Immature natural killer cell (primary cell): Measurements from ENCODE around the gene ACAP2. TPM values are rescaled to one million over a fixed set of nuclear protein-coding genes. Genes with fewer than 3 reads are reported as not detected.
"Not testable (repeated sequence)": the region's sequence is repeated elsewhere in the genome, so short reads cannot be mapped to it uniquely, and the experiment has no call there.

ENCODE experiments used
- DNase-seq, 3 donors: peaks; one replicate each; pipeline ENCODE4 v3.0.0; 2022; ENCODE audit warnings: mixed read lengths in 1 of 3
- H3K27ac Mint-ChIP-seq, 6 donors: one replicate each; pipeline ENCODE4 v1.8.0; 2020; ENCODE audit warnings: mixed read lengths in 6 of 6, mild to moderate bottlenecking in 5 of 6, inconsistent platforms in 4 of 6, moderate library complexity in 3 of 6
- H3K27me3 Mint-ChIP-seq, 3 donors: one replicate each; pipeline ENCODE4 v1.8.0; 2020 to 2021; ENCODE audit warnings: low read depth in 3 of 3, mild to moderate bottlenecking in 3 of 3, mixed read lengths in 3 of 3, moderate library complexity in 3 of 3, inconsistent platforms in 1 of 3
- H3K36me3 Mint-ChIP-seq, 3 donors: one replicate each; pipeline ENCODE4 v1.8.0; 2020; ENCODE audit warnings: mixed read lengths in 3 of 3, inconsistent platforms in 2 of 3, mild to moderate bottlenecking in 2 of 3
- H3K4me1 Mint-ChIP-seq, 2 donors: one replicate each; pipeline ENCODE4 v1.8.0; 2020; ENCODE audit warnings: inconsistent platforms in 2 of 2, mild to moderate bottlenecking in 2 of 2, mixed read lengths in 2 of 2, moderate library complexity in 1 of 2
- H3K4me3 Mint-ChIP-seq, 5 donors: one replicate each; pipeline ENCODE4 v1.8.0; 2020; ENCODE audit warnings: mild to moderate bottlenecking in 5 of 5, mixed read lengths in 5 of 5, inconsistent platforms in 3 of 5, moderate library complexity in 3 of 5
- H3K9me3 Mint-ChIP-seq, 6 donors: one replicate each; pipeline ENCODE4 v1.8.0; 2020; ENCODE audit warnings: mild to moderate bottlenecking in 6 of 6, mixed read lengths in 6 of 6, inconsistent platforms in 4 of 6, moderate library complexity in 3 of 6
- polyA plus RNA-seq, 3 donors: library from polyadenylated mRNA; unstranded; fragments of 300-500 nt; fragmentation: Illumina TruSeq; gene quantifications; one replicate each; pipeline ENCODE4 v1.2.3, GENCODE V29; 2021

ACAP2 gene
- polyA plus RNA-seq, 3 donors from 2014 or later = 41.0 to 74.1 (median 53.0) TPM

GRCh38 chr3:195438371-195438770 is 4.4 kb downstream of the ACAP2 start:
- Mint-ChIP-seq H3K4me3 (peak overlapping the region in 2 of 5 donors; percentile 3 to 35), H3K27ac (no peak overlapping the region), H3K9me3 (no peaks in the 10 kb centered on the region), H3K36me3 (no peaks in the 10 kb centered on the region), H3K27me3 (peaks cover 2 to 15% (median 4%) of the 10 kb centered on the region in 3 donors), H3K4me1 (peaks cover 68 to 83% of the 10 kb centered on the region in 2 donors)
- no peak for DNase-seq

- H3K27ac Mint-ChIP-seq = peak overlapping the region in 1 of 6 donors; percentile 1
- peaks cover 0 to 2% (median 0%) of the 10 kb centered on the region in 3 donors for H3K27me3 Mint-ChIP-seq
- peak overlapping the region in 4 of 5 donors; percentile 2 to 36 (median 10) for H3K4me3 Mint-ChIP-seq
- H3K36me3 Mint-ChIP-seq = no peaks in the 10 kb centered on the region
- H3K9me3 Mint-ChIP-seq = no peaks in the 10 kb centered on the region
- H3K4me1 Mint-ChIP-seq = peaks cover 66 to 88% of the 10 kb centered on the region in 2 donors
- no peak for DNase-seq
These were observed 17.0 kb downstream of the ACAP2 start for GRCh38 chr3:195425849-195426248.

- H3K9me3 Mint-ChIP-seq = no peaks in the 10 kb centered on the region
- H3K4me1 Mint-ChIP-seq = peaks cover 59 to 88% of the 10 kb centered on the region in 2 donors
- H3K4me3 Mint-ChIP-seq = no peak overlapping the region
- no peaks in the 10 kb centered on the region for H3K36me3 Mint-ChIP-seq
- DNase-seq = no peak
- H3K27ac Mint-ChIP-seq = no peak overlapping the region
- H3K27me3 Mint-ChIP-seq = peaks cover 0 to 2% (median 0%) of the 10 kb centered on the region in 3 donors
These were observed 19.0 kb downstream of the ACAP2 start for GRCh38 chr3:195423818-195424217.

- Mint-ChIP-seq H3K9me3 (no peaks in the 10 kb centered on the region), H3K4me3 (no peak overlapping the region), H3K4me1 (peaks cover 65 to 91% of the 10 kb centered on the region in 2 donors), H3K27ac (no peak overlapping the region), H3K27me3 (peaks cover 0 to 4% (median 0%) of the 10 kb centered on the region in 3 donors), H3K36me3 (no peaks in the 10 kb centered on the region)
- no peak for DNase-seq
These were observed 21.4 kb downstream of the ACAP2 start for GRCh38 chr3:195421400-195421799.

GRCh38 chr3:195416795-195417194 is 26.0 kb downstream of the ACAP2 start:
- no peaks in the 10 kb centered on the region for H3K9me3 Mint-ChIP-seq
- H3K36me3 Mint-ChIP-seq = no peaks in the 10 kb centered on the region
- no peak overlapping the region for H3K4me3 Mint-ChIP-seq
- peak overlapping the region in 3 of 6 donors; percentile 1 to 59 (median 36) for H3K27ac Mint-ChIP-seq
- DNase-seq = no peak
- H3K4me1 Mint-ChIP-seq = peaks cover 67 to 96% of the 10 kb centered on the region in 2 donors
- peaks cover 0 to 2% (median 0%) of the 10 kb centered on the region in 3 donors for H3K27me3 Mint-ChIP-seq

GRCh38 chr3:195411836-195412235 is 31.0 kb downstream of the ACAP2 start:
- Mint-ChIP-seq H3K36me3 (peaks cover 4 to 5% (median 4%) of the 10 kb centered on the region in 3 donors), H3K4me1 (peaks cover 68 to 92% of the 10 kb centered on the region in 2 donors), H3K27ac (no peak overlapping the region), H3K27me3 (peaks cover 0 to 1% (median 1%) of the 10 kb centered on the region in 3 donors), H3K9me3 (no peaks in the 10 kb centered on the region), H3K4me3 (no peak overlapping the region)
- DNase-seq = no peak

- Mint-ChIP-seq H3K4me3 (peak overlapping the region in 2 of 5 donors; percentile 18 to 66), H3K27me3 (peaks cover 0 to 3% (median 1%) of the 10 kb centered on the region in 3 donors), H3K27ac (peak overlapping the region in 3 of 6 donors; percentile 8 to 16 (median 10)), H3K4me1 (peaks cover 70 to 92% of the 10 kb centered on the region in 2 donors), H3K9me3 (no peaks in the 10 kb centered on the region), H3K36me3 (peaks cover 4 to 10% (median 9%) of the 10 kb centered on the region in 3 donors)
- DNase-seq = no peak
These were observed 32.3 kb downstream of the ACAP2 start for GRCh38 chr3:195410546-195410945.

- Mint-ChIP-seq H3K27me3 (peaks cover 0 to 3% (median 1%) of the 10 kb centered on the region in 3 donors), H3K4me1 (peaks cover 53 to 72% of the 10 kb centered on the region in 2 donors), H3K36me3 (peaks cover 4 to 10% (median 9%) of the 10 kb centered on the region in 3 donors), H3K4me3 (peak overlapping the region in 1 of 5 donors; percentile 36), H3K9me3 (no peaks in the 10 kb centered on the region), H3K27ac (peak overlapping the region in 2 of 6 donors; percentile 2 to 30)
- no peak for DNase-seq
These were observed 35.0 kb downstream of the ACAP2 start for GRCh38 chr3:195407531-195408409.

GRCh38 chr3:195405651-195406050 is 37.2 kb downstream of the ACAP2 start:
- Mint-ChIP-seq H3K36me3 (peaks cover 4 to 10% (median 9%) of the 10 kb centered on the region in 3 donors), H3K27me3 (peaks cover 0 to 3% (median 0%) of the 10 kb centered on the region in 3 donors), H3K9me3 (no peaks in the 10 kb centered on the region), H3K4me1 (peaks cover 54 to 64% of the 10 kb centered on the region in 2 donors), H3K4me3 (peak overlapping the region in 1 of 5 donors; percentile 3), H3K27ac (peak overlapping the region in 3 of 6 donors; percentile 0 to 37 (median 32))
- no peak for DNase-seq

GRCh38 chr3:195403841-195404408 is 38.9 kb downstream of the ACAP2 start:
- peaks cover 0 to 3% (median 0%) of the 10 kb centered on the region in 3 donors for H3K27me3 Mint-ChIP-seq
- H3K4me1 Mint-ChIP-seq = peaks cover 46 to 61% of the 10 kb centered on the region in 2 donors
- H3K36me3 Mint-ChIP-seq = peaks cover 4 to 10% (median 9%) of the 10 kb centered on the region in 3 donors

GRCh38 chr3:195403244-195403643 is 39.6 kb downstream of the ACAP2 start:
- peaks cover 46 to 60% of the 10 kb centered on the region in 2 donors for H3K4me1 Mint-ChIP-seq
- peaks cover 0 to 3% (median 0%) of the 10 kb centered on the region in 3 donors for H3K27me3 Mint-ChIP-seq
- no peak overlapping the region for H3K4me3 Mint-ChIP-seq
- peaks cover 4 to 10% (median 9%) of the 10 kb centered on the region in 3 donors for H3K36me3 Mint-ChIP-seq
- DNase-seq = no peak
- H3K9me3 Mint-ChIP-seq = no peaks in the 10 kb centered on the region
- H3K27ac Mint-ChIP-seq = no peak overlapping the region

More at GRCh38 chr3:195403841-195404408, 38.9 kb downstream of the ACAP2 start:
- Mint-ChIP-seq H3K27ac (no peak overlapping the region), H3K4me3 (no peak overlapping the region), H3K9me3 (no peaks in the 10 kb centered on the region)
- DNase-seq = no peak

- no peak overlapping the region for H3K4me3 Mint-ChIP-seq
- DNase-seq = no peak
- peak overlapping the region in 4 of 6 donors; percentile 7 to 58 (median 34) for H3K27ac Mint-ChIP-seq
- H3K4me1 Mint-ChIP-seq = peaks cover 48 to 64% of the 10 kb centered on the region in 2 donors
- H3K27me3 Mint-ChIP-seq = peaks cover 0 to 1% (median 0%) of the 10 kb centered on the region in 3 donors
- no peaks in the 10 kb centered on the region for H3K9me3 Mint-ChIP-seq
- H3K36me3 Mint-ChIP-seq = peaks cover 0 to 5% (median 4%) of the 10 kb centered on the region in 3 donors
These were observed 40.9 kb downstream of the ACAP2 start for GRCh38 chr3:195401943-195402342.

- not testable (repeated sequence) for H3K36me3 Mint-ChIP-seq, DNase-seq, H3K9me3 Mint-ChIP-seq, H3K27me3 Mint-ChIP-seq
- Mint-ChIP-seq H3K4me3 (peak overlapping the region in 1 of 5 donors; percentile 19), H3K4me1 (peaks cover 55 to 63% of the 10 kb centered on the region in 2 donors), H3K27ac (peak overlapping the region in 2 of 6 donors; percentile 9 to 49)
These were observed 44.4 kb downstream of the ACAP2 start for GRCh38 chr3:195398460-195398859.
